ENCODE measurements around the gene CSTB.

DNA sequence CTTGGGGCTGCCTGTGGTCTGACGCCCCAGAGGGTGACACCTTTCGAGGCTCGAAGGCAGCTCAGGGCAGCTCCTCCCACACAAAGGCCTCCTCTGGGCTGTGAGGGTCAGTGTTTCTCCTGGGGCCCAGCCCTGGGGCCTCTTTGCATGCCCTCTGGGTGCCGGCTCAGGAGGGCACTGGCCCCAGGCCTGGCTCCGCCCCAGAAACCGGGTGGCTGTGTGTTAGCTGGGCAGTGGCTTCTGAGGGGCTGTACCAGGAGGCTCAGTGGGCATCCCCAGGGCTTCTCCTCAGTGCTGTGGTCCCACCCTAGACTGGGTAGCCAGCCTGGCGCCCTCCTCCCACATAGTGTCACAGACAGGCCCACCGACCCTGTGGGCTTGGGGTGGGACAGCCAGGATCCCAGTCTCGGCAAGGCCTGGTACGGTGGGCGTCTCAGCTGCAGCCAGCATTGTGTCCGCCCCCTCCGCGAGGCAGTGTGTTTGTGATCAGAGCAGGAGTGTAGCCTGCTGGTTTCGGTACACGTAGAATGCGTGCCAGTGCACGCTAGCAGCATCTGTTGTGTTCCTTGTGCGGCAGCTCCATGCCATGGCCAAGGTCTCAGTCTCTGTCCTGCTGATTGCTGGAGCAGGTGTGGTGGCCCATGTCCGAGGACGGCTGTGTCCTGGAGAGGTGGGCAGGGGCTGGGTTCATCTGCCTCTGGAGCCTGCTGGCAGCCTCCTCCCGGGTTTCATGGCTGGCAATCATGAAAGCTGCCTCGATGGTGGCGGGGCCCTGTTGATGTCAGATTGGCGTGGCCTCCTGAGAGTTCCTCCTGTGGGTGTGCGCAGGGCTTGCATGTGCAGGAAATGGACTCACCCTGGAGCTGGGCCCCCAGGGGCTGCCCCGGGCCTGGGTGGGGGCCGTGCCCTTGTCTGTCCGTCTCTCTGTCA, 41.3 kb upstream of the CSTB start:
- TF ChIP-seq EZH2 (IDR thresholded peaks at IDR 0.05; ENCODE audit: low read depth, low read length, severe bottlenecking), result no peak
- no peak for TF ChIP-seq POLR2A (IDR thresholded peaks at IDR 0.05; ENCODE audit: control extremely low read depth in 1 of 2, low read depth in 2 of 2, low read length in 2 of 2)
